ENCODE measurements around the gene PIGR.

- TF ChIP-seq POLR2A (IDR thresholded peaks at IDR 0.05) (no peak), CTCF (IDR thresholded peaks at IDR 0.05) (no peak), POLR2AphosphoS5 (IDR thresholded peaks at IDR 0.05) (no peak), EP300 (IDR thresholded peaks at IDR 0.05) (no peak)
These were observed 44.3 kb downstream of the PIGR start for GRCh38 chr1:206901944-206902343.
